ENCODE measurements around the gene ERCC6. TPM values are rescaled to one million over a fixed set of nuclear protein-coding genes. Genes with fewer than 3 reads are reported as not detected.

The ERCC6 gene
- total RNA-seq, 5 donors from 2014 or later (not counting 1 experiment from before 2014, with no cell fraction given): 34.6 to 40.7 (median 39.1) TPM

DNA sequence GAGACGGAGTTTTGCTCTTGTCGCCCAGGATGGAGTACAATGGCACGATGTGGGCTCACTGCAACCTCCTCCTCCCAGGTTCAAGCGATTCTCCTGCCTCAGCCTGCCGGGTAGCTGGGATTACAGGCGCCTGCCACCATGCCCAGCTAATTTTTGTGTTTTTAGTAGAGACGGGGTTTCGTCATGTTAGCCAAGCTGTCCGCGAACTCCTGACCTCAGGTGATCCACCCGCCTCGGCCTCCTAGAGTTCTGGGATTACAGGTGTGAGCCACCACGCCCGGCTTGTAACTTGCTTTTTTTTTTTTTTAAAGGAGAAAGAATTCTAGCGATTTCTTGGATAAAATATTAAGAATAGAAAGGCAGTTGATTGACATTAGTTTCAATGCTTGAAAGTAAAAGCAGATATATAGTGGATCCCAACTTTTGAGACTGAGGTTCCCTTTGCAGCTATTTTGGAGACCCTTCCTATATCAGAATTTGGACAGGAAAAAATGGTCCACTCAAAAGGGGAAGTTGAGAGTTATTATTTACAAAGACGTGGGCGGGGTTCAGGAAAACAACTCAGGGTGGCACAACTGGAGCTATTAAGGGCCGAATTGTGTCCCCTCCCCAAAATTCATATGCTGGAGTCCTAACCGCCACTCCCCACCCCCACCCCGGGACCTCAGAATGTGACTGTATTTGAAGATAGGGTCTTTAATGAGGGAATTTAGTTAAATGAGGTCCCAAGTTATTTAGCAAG, 1.3 kb upstream of the ERCC6 start:
- Histone ChIP-seq H3K36me3 (ENCODE audit: control insufficient read depth in 2 of 2, extremely low read depth in 1 of 2, insufficient read depth in 1 of 2, low read length in 1 of 2) (no peaks in the 10 kb centered on the region), H3K27me3 (replicated peaks in 1 of 2; ENCODE audit: control insufficient read depth in 2 of 2, extremely low read depth in 1 of 2, insufficient read depth in 2 of 2, low read length in 1 of 2) (peaks cover 0 to 6% of the 10 kb centered on the region in 2 experiments), H3K4me3 (ENCODE audit: control insufficient read depth in 1 of 2, extremely low read depth in 1 of 2, low read length in 1 of 2) (peak overlapping the region in 1 of 2 donors; percentile 82), H3K27ac (ENCODE audit: low read length) (no peak overlapping the region), H3K4me1 (ENCODE audit: control insufficient read depth in 1 of 2, extremely low read depth in 1 of 2, insufficient read depth in 2 of 2, low read length in 2 of 2) (peaks cover 2 to 22% of the 10 kb centered on the region in 2 experiments), H3K9me3 (no peaks in the 10 kb centered on the region)
- CTCF ChIA-PET: interaction anchor here (0.6 to 1.7 kb wide), 4 partner anchors 21 to 1018 kb away, joined by 3 to 11 read pairs (median 4); no protein-coding TSS in a partner anchor
- POLR2A ChIA-PET: interaction anchor here in 1 of 2 donors (0.6 kb wide), 1 partner anchor 886 kb away, joined by 6 read pairs; no protein-coding TSS in a partner anchor
- ATAC-seq (replicated peaks in 1 of 4) (no peak), DNase-seq (no peak)
- peak overlapping the region; percentile 87 to 95 (median 94) for H3K4me3 Mint-ChIP-seq
- peaks cover 20 to 23% of the 10 kb centered on the region in 2 donors for H3K27me3 Mint-ChIP-seq
- H3K4me1 Mint-ChIP-seq: peaks cover 34 to 38% (median 35%) of the 10 kb centered on the region in 3 donors
- 94% methylated on average over 6 of the region's 20 CpGs for WGBS (ENCODE audit: insufficient coverage)
- H3K36me3 Mint-ChIP-seq: peaks cover 9% of the 10 kb centered on the region
- H3K27ac Mint-ChIP-seq: peak overlapping the region in 1 of 2 donors; percentile 96
- H3K9me3 Mint-ChIP-seq: no peaks in the 10 kb centered on the region

DNA sequence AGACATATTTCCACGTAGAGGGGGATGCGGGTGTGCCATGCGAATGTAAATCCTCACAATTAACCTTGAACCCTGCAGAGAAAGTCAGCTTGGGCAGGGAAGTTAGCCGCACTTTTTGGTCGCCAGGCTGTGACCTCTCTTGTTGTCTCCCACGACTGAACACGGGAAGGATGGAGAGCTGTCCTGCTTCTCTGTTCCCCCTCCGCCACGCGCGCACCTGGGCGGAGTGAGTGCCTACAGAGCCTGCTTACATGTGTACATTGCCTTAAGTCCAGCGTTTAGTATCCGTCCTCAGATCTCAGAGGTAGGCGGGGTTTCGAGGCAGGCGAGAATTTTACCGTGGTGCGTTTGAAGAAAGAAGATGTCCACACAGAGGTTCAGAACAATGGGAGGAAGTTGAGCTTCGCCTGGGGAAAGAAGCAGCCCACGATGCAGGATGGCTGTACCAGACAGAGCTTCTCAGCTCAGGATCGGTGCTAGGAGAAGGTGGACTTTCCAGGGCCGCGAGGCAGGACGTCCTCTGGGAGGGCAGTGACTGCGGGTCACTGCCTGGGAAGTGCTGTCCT, 482 bp upstream of the ERCC6 start:
- Histone ChIP-seq H3K4me1 (ENCODE audit: control insufficient read depth in 1 of 2, extremely low read depth in 1 of 2, insufficient read depth in 2 of 2, low read length in 2 of 2) (peaks cover 2 to 24% of the 10 kb centered on the region in 2 experiments), H3K4me3 (ENCODE audit: control insufficient read depth in 1 of 2, extremely low read depth in 1 of 2, low read length in 1 of 2) (peak overlapping the region; percentile 66 to 82), H3K9me3 (no peaks in the 10 kb centered on the region), H3K36me3 (ENCODE audit: control insufficient read depth in 2 of 2, extremely low read depth in 1 of 2, insufficient read depth in 1 of 2, low read length in 1 of 2) (no peaks in the 10 kb centered on the region), H3K27me3 (replicated peaks in 1 of 2; ENCODE audit: control insufficient read depth in 2 of 2, extremely low read depth in 1 of 2, insufficient read depth in 2 of 2, low read length in 1 of 2) (peaks cover 0 to 6% of the 10 kb centered on the region in 2 experiments), H3K27ac (ENCODE audit: low read length) (peak overlapping the region; percentile 76)
- Mint-ChIP-seq H3K4me3 (peak overlapping the region; percentile 87 to 95 (median 94)), H3K9me3 (no peaks in the 10 kb centered on the region), H3K27ac (peak overlapping the region; percentile 96), H3K36me3 (peaks cover 15% of the 10 kb centered on the region), H3K4me1 (peaks cover 40 to 46% (median 42%) of the 10 kb centered on the region in 3 donors), H3K27me3 (peaks cover 20 to 23% of the 10 kb centered on the region in 2 donors)
- ChIA-PET CTCF (interaction anchor here (0.6 to 1.7 kb wide), 5 partner anchors 16 to 1018 kb away, joined by 3 to 11 read pairs (median 3); no protein-coding TSS in a partner anchor), POLR2A (interaction anchor here (0.8 to 1.3 kb wide), 2 partner anchors 16 to 27 kb away, joined by 3 read pairs; no protein-coding TSS in a partner anchor)
- peak; percentile 26 to 36 (median 28) for ATAC-seq (replicated peaks in 1 of 4)
- peak in 15 of 35 experiments; percentile 4 to 52 (median 11) for DNase-seq
- 2% methylated on average over 26 of the region's 26 CpGs for WGBS (ENCODE audit: insufficient coverage)

DNA sequence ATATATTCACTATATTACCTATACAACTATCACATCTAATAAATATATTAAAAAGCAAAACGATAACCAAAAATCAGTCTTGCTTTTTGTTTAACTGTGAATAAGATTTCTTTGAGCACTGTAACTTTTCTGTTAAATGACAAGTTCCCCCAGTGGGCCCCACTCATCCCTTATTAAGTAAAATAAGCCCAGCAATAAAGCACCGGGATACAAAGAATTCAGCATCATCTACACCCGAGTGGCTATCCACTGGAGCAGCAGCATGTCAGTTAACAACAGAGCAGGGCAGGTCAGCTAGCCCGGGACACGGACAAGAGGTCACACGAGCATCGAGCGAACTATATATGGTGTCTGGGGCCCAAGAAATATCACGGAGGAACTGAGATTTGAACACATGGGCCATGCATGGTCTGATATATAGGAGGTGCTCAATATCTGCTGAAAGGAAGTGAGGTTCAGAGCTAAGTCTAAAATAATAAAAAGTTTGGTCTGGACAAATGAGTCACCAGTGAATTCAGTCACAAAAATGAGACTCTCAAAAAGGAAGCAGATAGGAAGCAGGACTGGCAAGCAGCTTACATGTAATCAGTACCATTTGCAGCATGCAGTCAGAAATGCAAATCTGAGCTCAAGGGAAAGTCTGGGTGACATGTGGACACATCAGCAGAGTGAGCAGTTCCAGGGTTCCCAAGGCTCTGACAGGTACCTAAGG, 4.1 kb downstream of the ERCC6 start:
- ATAC-seq (replicated peaks in 1 of 4) (no peak), DNase-seq (no peak)
- peaks cover 31% of the 10 kb centered on the region for H3K36me3 Mint-ChIP-seq
- Histone ChIP-seq H3K4me3 (ENCODE audit: control insufficient read depth in 1 of 2, extremely low read depth in 1 of 2, low read length in 1 of 2) (no peak overlapping the region), H3K27ac (ENCODE audit: low read length) (no peak overlapping the region), H3K27me3 (replicated peaks in 1 of 2; ENCODE audit: control insufficient read depth in 2 of 2, extremely low read depth in 1 of 2, insufficient read depth in 2 of 2, low read length in 1 of 2) (no peaks in the 10 kb centered on the region), H3K4me1 (ENCODE audit: control insufficient read depth in 1 of 2, extremely low read depth in 1 of 2, insufficient read depth in 2 of 2, low read length in 2 of 2) (peaks cover 2 to 26% of the 10 kb centered on the region in 2 experiments), H3K36me3 (ENCODE audit: control insufficient read depth in 2 of 2, extremely low read depth in 1 of 2, insufficient read depth in 1 of 2, low read length in 1 of 2) (peaks cover 10 to 24% of the 10 kb centered on the region in 2 donors), H3K9me3 (no peaks in the 10 kb centered on the region)
- 92% methylated on average over 8 of the region's 9 CpGs for WGBS (ENCODE audit: insufficient coverage)
- no peaks in the 10 kb centered on the region for H3K27me3 Mint-ChIP-seq
- CTCF ChIA-PET: interaction anchor here in 1 of 2 donors (0.8 kb wide), 1 partner anchor 879 kb away, joined by 3 read pairs; no protein-coding TSS in a partner anchor
- H3K9me3 Mint-ChIP-seq: no peaks in the 10 kb centered on the region
- no peak overlapping the region for H3K27ac Mint-ChIP-seq
- POLR2A ChIA-PET: no interaction called here
- peaks cover 55 to 62% (median 55%) of the 10 kb centered on the region in 3 donors for H3K4me1 Mint-ChIP-seq
- H3K4me3 Mint-ChIP-seq: no peak overlapping the region

DNA sequence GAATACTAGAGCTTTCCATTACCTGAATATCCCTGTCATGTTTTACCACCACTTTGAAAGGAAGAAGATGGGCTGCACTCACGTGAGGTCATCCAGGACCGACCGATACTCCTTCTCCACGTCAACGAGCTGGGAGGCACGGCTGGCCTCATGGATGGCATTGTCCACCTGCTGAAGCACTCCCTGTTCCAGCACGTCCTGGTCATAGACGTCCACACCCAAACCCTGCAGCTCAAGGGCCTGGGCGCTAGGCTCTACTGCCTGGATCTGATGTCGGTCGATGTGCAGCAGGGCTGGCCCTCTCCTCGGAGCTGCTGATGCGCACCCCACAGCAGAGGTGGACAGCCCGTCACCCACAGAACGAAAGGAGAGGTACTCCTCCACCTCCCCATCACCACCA, 6.5 kb downstream of the ERCC6 start:
- POLR2A ChIA-PET: no interaction called here
- Mint-ChIP-seq H3K4me1 (peaks cover 34 to 47% (median 39%) of the 10 kb centered on the region in 3 donors), H3K4me3 (no peak overlapping the region), H3K9me3 (no peaks in the 10 kb centered on the region), H3K36me3 (peaks cover 54% of the 10 kb centered on the region), H3K27me3 (no peaks in the 10 kb centered on the region), H3K27ac (no peak overlapping the region)
- H3K4me3 ChIP-seq (ENCODE audit: control insufficient read depth in 1 of 2, extremely low read depth in 1 of 2, low read length in 1 of 2): no peak overlapping the region
- 95% methylated on average over 11 of the region's 15 CpGs for WGBS (ENCODE audit: insufficient coverage)
- CTCF ChIA-PET: no interaction called here
- H3K9me3 ChIP-seq: no peaks in the 10 kb centered on the region
- H3K36me3 ChIP-seq (ENCODE audit: control insufficient read depth in 2 of 2, extremely low read depth in 1 of 2, insufficient read depth in 1 of 2, low read length in 1 of 2): peaks cover 15 to 45% of the 10 kb centered on the region in 2 donors
- H3K4me1 ChIP-seq (ENCODE audit: control insufficient read depth in 1 of 2, extremely low read depth in 1 of 2, insufficient read depth in 2 of 2, low read length in 2 of 2): peaks cover 0 to 7% of the 10 kb centered on the region in 2 experiments
- ATAC-seq (replicated peaks in 1 of 4) (no peak), DNase-seq (no peak)
- no peaks in the 10 kb centered on the region for H3K27me3 ChIP-seq (replicated peaks in 1 of 2; ENCODE audit: control insufficient read depth in 2 of 2, extremely low read depth in 1 of 2, insufficient read depth in 2 of 2, low read length in 1 of 2)
- H3K27ac ChIP-seq (ENCODE audit: low read length): no peak overlapping the region

DNA sequence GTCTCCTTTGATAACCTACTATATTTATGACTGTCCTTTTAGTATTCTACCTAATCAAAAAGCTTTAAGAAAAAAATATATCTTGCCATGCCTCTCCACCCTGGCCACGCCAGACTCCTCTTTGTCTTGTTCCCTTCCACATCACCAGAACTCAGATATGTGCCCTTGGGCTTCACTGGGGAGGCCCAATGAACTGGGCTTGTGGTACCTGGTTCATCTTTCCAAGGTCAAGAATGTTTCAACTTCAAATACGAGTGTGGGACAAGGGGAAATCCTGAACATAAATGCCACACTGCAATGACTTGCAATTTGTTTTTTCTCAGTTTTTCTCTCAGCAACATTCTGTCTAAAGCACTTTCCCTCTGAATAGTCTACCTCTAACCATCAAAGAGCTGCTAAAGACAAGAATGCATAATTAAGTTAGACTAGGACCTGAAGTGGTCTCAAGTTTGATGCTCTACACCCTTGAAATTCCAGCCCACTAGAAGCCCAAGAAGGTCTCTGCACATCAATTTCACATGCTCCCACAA, 9.9 kb downstream of the ERCC6 start:
- no peak overlapping the region for H3K4me3 ChIP-seq (ENCODE audit: control insufficient read depth in 1 of 2, extremely low read depth in 1 of 2, low read length in 1 of 2)
- Mint-ChIP-seq H3K27me3 (no peaks in the 10 kb centered on the region), H3K4me3 (no peak overlapping the region), H3K27ac (no peak overlapping the region), H3K4me1 (peaks cover 14 to 24% (median 21%) of the 10 kb centered on the region in 3 donors), H3K36me3 (peaks cover 66% of the 10 kb centered on the region), H3K9me3 (no peaks in the 10 kb centered on the region)
- ATAC-seq (replicated peaks in 1 of 4): no peak
- H3K27ac ChIP-seq (ENCODE audit: low read length): no peak overlapping the region
- no peaks in the 10 kb centered on the region for H3K27me3 ChIP-seq (replicated peaks in 1 of 2; ENCODE audit: control insufficient read depth in 2 of 2, extremely low read depth in 1 of 2, insufficient read depth in 2 of 2, low read length in 1 of 2)
- H3K36me3 ChIP-seq (ENCODE audit: control insufficient read depth in 2 of 2, extremely low read depth in 1 of 2, insufficient read depth in 1 of 2, low read length in 1 of 2): peaks cover 17 to 72% of the 10 kb centered on the region in 2 donors
- no peaks in the 10 kb centered on the region for H3K9me3 ChIP-seq
- ChIA-PET POLR2A (no interaction called here), CTCF (no interaction called here)
- WGBS (ENCODE audit: insufficient coverage): no CpG with 5 or more reads among the region's 2 CpGs
- peaks cover 0 to 4% of the 10 kb centered on the region in 2 experiments for H3K4me1 ChIP-seq (ENCODE audit: control insufficient read depth in 1 of 2, extremely low read depth in 1 of 2, insufficient read depth in 2 of 2, low read length in 2 of 2)
- no peak for DNase-seq

DNA sequence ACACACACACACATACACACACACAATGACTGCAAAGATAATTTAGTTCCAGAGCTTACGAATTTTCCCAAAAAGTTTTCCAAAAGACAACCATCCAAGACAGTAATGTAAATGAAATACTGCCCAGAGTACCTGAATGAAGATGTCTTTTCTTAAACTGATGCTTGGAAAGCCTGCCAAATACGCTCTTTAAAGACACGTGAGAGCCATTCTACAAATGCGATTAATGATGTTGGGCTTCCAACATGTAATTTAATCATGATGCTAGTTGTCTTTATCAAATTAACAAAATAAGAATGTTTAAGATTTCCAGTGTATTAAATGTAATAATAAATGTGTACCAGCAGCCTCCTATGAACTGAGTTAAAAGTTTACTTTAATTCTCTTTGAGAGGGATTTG, 11.1 kb downstream of the ERCC6 start:
- ATAC-seq (replicated peaks in 1 of 4): no peak
- peaks cover 71% of the 10 kb centered on the region for H3K36me3 Mint-ChIP-seq
- Histone ChIP-seq H3K9me3 (no peaks in the 10 kb centered on the region), H3K27ac (ENCODE audit: low read length) (no peak overlapping the region), H3K4me1 (ENCODE audit: control insufficient read depth in 1 of 2, extremely low read depth in 1 of 2, insufficient read depth in 2 of 2, low read length in 2 of 2) (peaks cover 0 to 4% of the 10 kb centered on the region in 2 experiments), H3K36me3 (ENCODE audit: control insufficient read depth in 2 of 2, extremely low read depth in 1 of 2, insufficient read depth in 1 of 2, low read length in 1 of 2) (peaks cover 16 to 82% of the 10 kb centered on the region in 2 donors), H3K4me3 (ENCODE audit: control insufficient read depth in 1 of 2, extremely low read depth in 1 of 2, low read length in 1 of 2) (no peak overlapping the region), H3K27me3 (replicated peaks in 1 of 2; ENCODE audit: control insufficient read depth in 2 of 2, extremely low read depth in 1 of 2, insufficient read depth in 2 of 2, low read length in 1 of 2) (no peaks in the 10 kb centered on the region)
- no peaks in the 10 kb centered on the region for H3K9me3 Mint-ChIP-seq
- CTCF ChIA-PET: interaction anchor here in 1 of 2 donors (1.2 kb wide), 1 partner anchor 17 kb away, joined by 4 read pairs; no protein-coding TSS in a partner anchor
- H3K27ac Mint-ChIP-seq: no peak overlapping the region
- no peak for DNase-seq
- 90% methylated on average over 4 of the region's 4 CpGs for WGBS (ENCODE audit: insufficient coverage)
- no peaks in the 10 kb centered on the region for H3K27me3 Mint-ChIP-seq
- H3K4me3 Mint-ChIP-seq: no peak overlapping the region
- peaks cover 14 to 23% (median 18%) of the 10 kb centered on the region in 3 donors for H3K4me1 Mint-ChIP-seq
- POLR2A ChIA-PET: no interaction called here
